GM23248 (cell line): ENCODE measurements around the gene CBFA2T3.

ENCODE experiments used
- EZH2 ChIP-seq: fragments of 200-600 bp; sonication (generic); IDR thresholded peaks from 2 replicates; pipeline ENCODE4 v1.6.1; 2018; ENCODE audit warnings: antibody characterized with exemption, mild to moderate bottlenecking; ENCODE audit not compliant: insufficient read depth, poor library complexity, severe bottlenecking
- EZH2phosphoT487 ChIP-seq: fragments of 200-600 bp; sonication (generic); IDR thresholded peaks from 2 replicates; pipeline ENCODE4 v1.6.1; 2018; ENCODE audit warnings: antibody characterized with exemption, moderate library complexity, mild to moderate bottlenecking, low read depth; ENCODE audit not compliant: insufficient read depth

DNA sequence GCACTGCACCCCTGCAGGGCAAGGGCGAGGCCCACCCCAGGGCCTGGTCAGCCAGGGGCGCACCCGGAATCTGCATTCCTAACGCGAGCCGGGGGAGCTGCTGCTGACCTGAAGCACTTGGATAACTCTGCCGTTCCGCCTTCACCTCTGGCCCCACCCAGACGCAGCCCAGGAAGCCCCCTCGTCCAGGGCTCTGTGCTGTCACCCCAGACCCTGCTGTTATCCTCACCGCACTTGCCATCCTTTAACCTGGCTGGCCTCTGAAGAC lies 97.3 kb downstream of the CBFA2T3 start:
- TF ChIP-seq EZH2phosphoT487 (no peak), EZH2 (no peak)
